HG03354 (cell line): ENCODE results near the gene COL4A1.

Experiments
- ATAC-seq: cut with Tn5 transposase; IDR thresholded peaks from one replicate; pipeline ENCODE4 v1.9.1; 2021; ENCODE audit warnings: mild to moderate bottlenecking; ENCODE audit not compliant: unreplicated experiment, poor library complexity, severe bottlenecking

The COL4A1 gene

GRCh38 chr13:110306960-110307766 lies at the start of gene COL4A1, which contains the start of gene COL4A2:
Gene COL4A1, minus strand, starts transcription at chr13:110307157. Its CDS starts 130 bp downstream, at chr13:110307027.
Gene COL4A2, plus strand, starts transcription at chr13:110307284. Its CDS starts 620 bp downstream, at chr13:110307904.
- ATAC-seq = no peak

- ATAC-seq = no peak
These were observed 49.4 kb upstream of the COL4A1 start for GRCh38 chr13:110356362-110356761.

DNA sequence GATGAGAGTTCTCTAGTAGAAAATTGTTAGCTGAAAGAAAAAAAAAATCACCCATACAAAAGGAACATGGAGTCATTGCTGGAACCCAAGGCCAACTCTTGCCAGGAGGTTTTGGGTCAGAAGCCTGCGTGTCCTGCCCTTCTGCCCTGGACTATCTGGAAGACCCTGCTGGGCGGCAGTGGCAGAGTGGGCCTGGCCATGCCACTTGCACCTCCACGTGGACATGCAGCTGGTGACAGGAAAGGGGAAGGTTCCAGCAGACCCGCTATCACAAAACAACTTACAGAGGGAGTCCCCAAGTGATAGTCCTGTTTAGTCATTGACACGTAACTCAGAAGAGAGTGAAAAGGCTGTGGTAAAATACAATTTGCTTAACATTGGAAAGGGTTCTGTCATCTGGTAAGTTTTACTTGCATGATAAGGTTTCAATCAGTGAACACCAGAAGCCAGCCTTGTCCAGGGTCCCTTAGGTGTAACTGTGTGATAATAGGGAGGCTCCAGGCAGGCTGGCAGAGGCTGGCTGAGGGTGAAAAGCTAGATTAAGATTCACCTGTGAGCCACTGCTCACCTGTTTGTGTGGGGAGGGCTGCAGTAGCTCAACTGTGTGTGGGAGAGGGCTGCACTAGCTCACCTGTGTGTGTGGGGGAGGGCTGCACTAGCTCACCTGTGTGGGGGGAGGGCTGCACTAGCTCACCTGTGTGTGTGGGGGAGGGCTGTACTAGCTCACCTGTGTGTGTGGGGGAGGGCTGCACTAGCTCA lies 47.9 kb upstream of the COL4A1 start:
- no peak for ATAC-seq

DNA sequence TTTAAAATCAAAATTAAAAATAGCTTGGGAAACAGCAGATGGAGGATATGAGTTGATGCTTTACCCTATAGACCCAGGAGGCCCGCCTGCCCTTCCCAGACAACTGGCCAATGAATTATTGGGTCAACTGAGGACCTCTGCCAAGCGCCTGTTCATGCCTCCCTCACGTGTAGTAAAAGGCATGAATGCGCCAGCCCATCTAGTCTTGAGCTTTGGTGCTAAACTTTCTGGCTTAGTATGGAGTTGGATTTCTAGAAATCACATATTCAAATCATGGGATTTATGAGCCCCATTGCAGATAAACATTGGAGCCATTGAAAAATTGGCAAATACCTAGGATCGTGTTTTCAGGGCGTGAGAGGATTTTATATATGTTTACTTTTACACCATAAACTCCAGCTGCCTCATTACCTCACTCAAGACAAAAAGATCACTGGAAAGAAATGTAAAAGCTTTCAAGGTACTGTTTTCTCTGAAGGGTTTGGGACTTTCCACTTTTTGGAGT lies 47.2 kb upstream of the COL4A1 start:
- ATAC-seq = no peak

DNA sequence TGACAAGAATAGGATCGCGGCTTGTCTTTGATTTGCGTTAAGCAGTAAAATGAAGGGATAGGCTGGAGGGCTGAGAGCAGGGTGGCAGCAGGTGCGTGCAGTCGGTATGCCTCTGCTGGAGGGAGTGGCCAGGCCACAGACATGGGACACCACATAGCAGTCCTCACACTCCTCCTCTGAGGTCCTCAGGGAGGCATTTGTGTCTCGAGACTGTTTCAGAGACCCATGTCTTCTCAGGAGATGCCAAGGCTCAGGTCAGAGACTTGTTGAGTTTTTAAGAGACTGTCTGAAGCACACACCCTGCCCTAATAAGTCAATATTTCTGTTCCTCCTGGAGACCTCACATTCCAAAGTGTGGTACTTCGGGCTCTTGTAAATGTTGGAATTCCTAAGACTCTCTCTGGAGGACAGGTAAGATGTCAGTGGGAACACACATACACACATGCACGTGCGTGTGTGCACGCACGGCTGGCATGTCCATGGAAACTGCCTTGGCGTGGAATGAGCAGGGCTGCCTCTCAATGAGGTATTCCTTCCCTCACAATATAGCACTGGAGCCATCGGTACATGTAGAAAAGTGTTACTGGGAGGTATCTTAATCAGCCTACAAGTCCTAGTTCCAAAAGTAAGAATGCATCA lies 46.5 kb upstream of the COL4A1 start:
- no peak for ATAC-seq

- ATAC-seq = no peak
These were observed 45.8 kb upstream of the COL4A1 start for GRCh38 chr13:110352735-110353134.

DNA sequence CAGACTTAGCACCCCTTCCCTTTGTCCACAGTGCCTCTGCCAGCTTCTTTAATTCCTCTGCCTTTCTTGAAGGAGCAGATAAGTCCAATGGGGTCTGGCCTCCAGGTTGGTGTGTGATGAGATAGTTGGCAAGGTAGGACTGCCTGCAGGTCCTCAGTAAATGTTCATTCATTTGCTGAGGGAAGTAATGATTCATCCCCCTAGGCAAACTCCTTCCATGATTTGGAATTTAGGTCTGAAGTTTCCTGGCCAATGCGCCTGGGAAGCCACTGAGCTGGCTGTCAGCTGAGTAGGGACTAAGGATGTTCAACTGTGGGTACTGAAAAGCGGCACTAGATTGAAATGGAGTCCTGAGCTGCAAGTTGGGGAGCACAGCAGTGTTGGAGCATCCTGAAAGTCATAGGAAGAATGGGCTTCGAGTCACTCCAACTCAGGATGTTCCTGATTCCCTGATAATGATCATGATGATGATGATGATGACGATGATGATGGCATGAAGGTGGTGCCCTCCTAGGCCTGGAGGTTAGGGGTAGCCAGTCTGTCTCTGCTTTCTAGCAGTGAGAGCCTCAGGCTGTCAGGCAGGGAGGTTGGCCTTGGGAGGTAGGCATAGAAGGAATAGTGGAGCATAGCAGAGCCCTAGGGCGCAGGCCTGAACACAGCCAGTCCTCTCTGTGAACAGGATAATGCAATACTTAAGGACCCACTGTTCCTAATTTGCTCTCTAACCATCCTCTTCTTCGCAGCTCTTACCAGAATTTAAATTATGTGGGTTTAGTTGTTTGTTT lies 44.9 kb upstream of the COL4A1 start:
- no peak for ATAC-seq

- no peak for ATAC-seq
These were observed 43.6 kb upstream of the COL4A1 start for GRCh38 chr13:110350509-110350908.

- no peak for ATAC-seq
These were observed 43.1 kb upstream of the COL4A1 start for GRCh38 chr13:110350049-110350448.

- no peak for ATAC-seq
These were observed 42.3 kb upstream of the COL4A1 start for GRCh38 chr13:110349239-110349638.

GRCh38 chr13:110348309-110349105 lies 41.5 kb upstream of the COL4A1 start:
- no peak for ATAC-seq

DNA sequence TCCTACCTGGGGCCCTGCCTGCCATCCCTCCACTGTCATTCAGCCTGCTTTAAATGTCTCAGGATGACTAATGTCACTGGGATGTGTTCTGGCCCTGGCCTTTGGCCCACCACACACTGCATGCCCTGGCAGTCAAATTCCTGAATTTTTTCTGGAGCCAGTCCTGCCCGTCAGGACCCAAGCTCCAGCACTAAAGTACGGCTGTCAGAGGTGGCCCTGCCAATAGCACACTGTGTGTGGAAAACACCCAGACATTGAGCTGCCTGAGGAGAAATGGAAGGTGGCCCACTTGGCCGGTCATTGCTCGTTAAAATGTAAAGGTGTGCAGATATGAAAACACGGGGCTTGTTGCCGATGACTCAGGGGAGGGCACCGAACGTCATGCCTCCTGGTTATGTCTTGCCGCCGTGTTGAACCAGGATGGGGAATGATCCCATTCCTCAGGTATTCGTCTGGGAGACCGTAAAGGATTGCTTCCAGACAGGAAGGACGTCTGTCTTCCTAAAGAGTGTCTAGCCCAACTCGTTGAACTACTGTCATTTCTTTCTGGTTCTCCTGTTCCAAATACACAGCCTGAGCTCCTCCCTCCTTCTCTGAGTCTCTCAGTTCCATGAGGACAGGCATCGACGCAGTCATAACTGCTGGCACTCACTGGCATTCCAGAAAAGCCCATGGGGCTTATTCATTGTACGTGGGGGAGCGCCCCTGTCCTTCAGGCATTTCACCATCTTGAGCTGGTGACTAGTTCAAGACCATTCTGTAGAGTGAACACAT lies 40.8 kb upstream of the COL4A1 start:
- ATAC-seq = no peak

DNA sequence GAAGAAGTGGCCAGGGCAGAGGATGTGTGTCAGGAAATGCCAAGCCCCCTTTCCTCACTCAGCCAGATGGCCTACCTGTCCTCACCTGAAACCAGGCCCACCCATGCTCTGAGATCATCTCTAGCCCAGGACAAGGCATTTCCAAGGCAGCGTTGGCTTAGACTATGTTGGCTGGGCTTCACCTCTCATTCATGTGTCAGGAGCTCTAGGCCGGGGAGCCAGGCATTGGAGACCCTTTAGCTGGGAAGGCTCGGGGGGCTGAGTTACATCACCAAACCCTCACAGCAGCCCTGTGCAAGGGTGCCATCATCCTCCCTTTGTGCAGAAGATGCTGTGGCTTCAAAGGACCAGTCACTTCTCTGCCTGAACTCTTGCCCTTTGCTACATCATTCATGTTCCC lies 40.1 kb upstream of the COL4A1 start:
- ATAC-seq = no peak

DNA sequence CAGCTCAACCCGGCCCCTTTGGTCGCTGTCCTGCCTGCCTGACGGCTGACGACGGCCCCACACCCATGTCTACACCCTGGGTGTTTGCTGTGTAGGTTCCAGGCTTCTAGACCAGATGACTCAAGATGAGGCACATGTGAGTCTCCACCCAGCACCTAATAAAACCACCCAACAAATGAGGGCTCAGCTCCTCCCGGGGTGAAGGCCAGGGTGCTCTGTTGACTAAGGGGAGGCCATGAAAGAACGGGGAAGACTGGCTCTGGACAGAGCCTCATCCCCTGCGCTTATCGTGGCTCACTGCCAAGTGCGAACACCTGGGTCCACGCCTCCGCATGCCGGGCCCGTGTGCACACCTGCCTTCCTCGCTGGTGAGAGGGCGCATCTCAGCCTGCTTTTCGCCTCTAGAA lies 39.7 kb upstream of the COL4A1 start:
- ATAC-seq = no peak

- no peak for ATAC-seq
These were observed 38.7 kb upstream of the COL4A1 start for GRCh38 chr13:110345701-110346100.

- ATAC-seq = no peak
These were observed 38.3 kb upstream of the COL4A1 start for GRCh38 chr13:110345266-110345665.

GRCh38 chr13:110344320-110344719 lies 37.4 kb upstream of the COL4A1 start:
- no peak for ATAC-seq

GRCh38 chr13:110343241-110343865 lies 36.4 kb upstream of the COL4A1 start:
- ATAC-seq = no peak
